HEK293 (cell line): ENCODE measurements around the gene MMP21.

Experiments
- CTCF ChIA-PET: fragments of 350-600 bp; formaldehyde crosslinking; extraction: SDS; loops from one replicate; lab custom pipeline; 2021; ENCODE audit warnings: antibody characterized with exemption; lab: Yijun Ruan, JAX
- POLR2A ChIA-PET: fragments of 300-600 bp; formaldehyde crosslinking; extraction: SDS; loops from one replicate; lab custom pipeline; 2020; ENCODE audit warnings: antibody characterized with exemption, inconsistent platforms; lab: Yijun Ruan, JAX
- H3K27ac ChIP-seq: fragments of 200-500 bp; sonication (Bioruptor generic); 2 replicates; pipeline ENCODE4 v1.5.1; 2014; ENCODE audit warnings: low read depth, low read length, control low read depth, inconsistent platforms; ENCODE audit errors: extremely low read depth
- H3K36me3 ChIP-seq, 2 experiments: fragments of 200-500 bp in 1 of 2; sonication (Bioruptor generic) in 1 of 2; 1 replicate in 1 of 2; 2 replicates in 1 of 2; pipeline ENCODE4 v1.5.1; 2014 to 2017; ENCODE audit warnings: inconsistent platforms in 2 of 2, low read length in 2 of 2; ENCODE audit not compliant: control insufficient read depth in 2 of 2, insufficient read depth in 1 of 2
- H3K4me1 ChIP-seq: fragments of 200-500 bp; sonication (Bioruptor generic); 2 replicates; pipeline ENCODE4 v1.5.1; 2014; ENCODE audit warnings: mild to moderate bottlenecking, low read length, inconsistent platforms; ENCODE audit not compliant: control insufficient read depth, insufficient read depth
- H3K4me3 ChIP-seq: 2 replicates; pipeline ENCODE4 v1.5.1; 2011; ENCODE audit warnings: low read depth, mild to moderate bottlenecking, control low read depth, low read length, moderate library complexity
- H3K9me3 ChIP-seq: fragments of 200-500 bp; sonication (Bioruptor generic); 2 replicates; pipeline ENCODE4 v1.5.1; 2014; ENCODE audit warnings: low read depth, low read length, inconsistent platforms; ENCODE audit not compliant: control insufficient read depth, insufficient read depth
- BCL11A ChIP-seq: fragments of 450-650 bp; formaldehyde crosslinking; IDR thresholded peaks from 2 replicates; pipeline ENCODE4 v1.5.1; 2016; ENCODE audit warnings: low read depth, missing biosample characterization, missing genetic modification characterization
- FEZF1 ChIP-seq: fragments of 450-650 bp; formaldehyde crosslinking; IDR thresholded peaks from 2 replicates; pipeline ENCODE4 v1.5.1; 2016; ENCODE audit warnings: missing biosample characterization, missing genetic modification characterization
- GFI1B ChIP-seq: fragments of 450-650 bp; formaldehyde crosslinking; IDR thresholded peaks from 2 replicates; pipeline ENCODE4 v1.5.1; 2016; ENCODE audit warnings: missing biosample characterization, missing genetic modification characterization
- GLI2 ChIP-seq: fragments of 450-650 bp; formaldehyde crosslinking; IDR thresholded peaks from 2 replicates; pipeline ENCODE4; 2017; ENCODE audit warnings: missing biosample characterization, missing genetic modification characterization, low read depth, borderline replicate concordance
- IKZF3 ChIP-seq: fragments of 450-650 bp; IDR thresholded peaks from 2 replicates; pipeline ENCODE4 v1.5.0; 2018; ENCODE audit warnings: missing biosample characterization, mild to moderate bottlenecking, missing genetic modification characterization, moderate library complexity
- OSR2 ChIP-seq: fragments of 450-650 bp; formaldehyde crosslinking; IDR thresholded peaks from 2 replicates; pipeline ENCODE4 v1.5.1; 2016; ENCODE audit warnings: missing biosample characterization, missing genetic modification characterization
- OVOL3 ChIP-seq: fragments of 450-650 bp; formaldehyde crosslinking; IDR thresholded peaks from 2 replicates; pipeline ENCODE4 v1.5.1; 2016; ENCODE audit warnings: missing biosample characterization, missing genetic modification characterization
- RBAK ChIP-seq: fragments of 450-650 bp; formaldehyde crosslinking; IDR thresholded peaks from 2 replicates; pipeline ENCODE4 v1.5.1; 2016; ENCODE audit warnings: missing biosample characterization, missing genetic modification characterization
- SCRT1 ChIP-seq: fragments of 450-650 bp; formaldehyde crosslinking; IDR thresholded peaks from 2 replicates; pipeline ENCODE4 v1.5.1; 2016; ENCODE audit warnings: missing biosample characterization, missing genetic modification characterization, borderline replicate concordance
- TCF7L2 ChIP-seq: IDR thresholded peaks from 2 replicates; pipeline ENCODE4 v1.6.1; 2011; ENCODE audit warnings: low read depth, mild to moderate bottlenecking, inconsistent platforms, low read length, moderate library complexity, borderline replicate concordance
- ZBTB17 ChIP-seq: fragments of 450-650 bp; formaldehyde crosslinking; IDR thresholded peaks from 2 replicates; pipeline ENCODE4 v1.5.1; 2016; ENCODE audit warnings: missing biosample characterization, missing genetic modification characterization
- ZNF133 ChIP-seq: fragments of 450-650 bp; formaldehyde crosslinking; IDR thresholded peaks from 2 replicates; pipeline ENCODE4 v1.5.1; 2016; ENCODE audit warnings: missing biosample characterization, missing genetic modification characterization
- ZNF214 ChIP-seq: fragments of 450-650 bp; formaldehyde crosslinking; IDR thresholded peaks from 2 replicates; pipeline ENCODE4 v1.5.1; 2017; ENCODE audit warnings: missing biosample characterization, mild to moderate bottlenecking, missing genetic modification characterization, borderline replicate concordance
- ZNF24 ChIP-seq: fragments of 450-650 bp; formaldehyde crosslinking; IDR thresholded peaks from 2 replicates; pipeline ENCODE4 v1.5.1; 2016; ENCODE audit warnings: missing biosample characterization, missing genetic modification characterization
- ZNF311 ChIP-seq: fragments of 450-650 bp; formaldehyde crosslinking; IDR thresholded peaks from 2 replicates; pipeline ENCODE4 v1.5.1; 2017; ENCODE audit warnings: missing biosample characterization, missing genetic modification characterization, borderline replicate concordance
- ZNF423 ChIP-seq: fragments of 450-650 bp; formaldehyde crosslinking; IDR thresholded peaks from 2 replicates; pipeline ENCODE4 v1.5.1; 2016; ENCODE audit warnings: missing biosample characterization, missing genetic modification characterization
- ZNF426 ChIP-seq: fragments of 450-650 bp; formaldehyde crosslinking; IDR thresholded peaks from 2 replicates; pipeline ENCODE4 v1.5.1; 2017; ENCODE audit warnings: missing biosample characterization, missing genetic modification characterization, mild to moderate bottlenecking, inconsistent platforms, moderate library complexity
- ZNF514 ChIP-seq: fragments of 450-650 bp; formaldehyde crosslinking; IDR thresholded peaks from 2 replicates; pipeline ENCODE4 v1.5.1; 2016; ENCODE audit warnings: missing biosample characterization, missing genetic modification characterization
- ZNF558 ChIP-seq: fragments of 450-650 bp; formaldehyde crosslinking; IDR thresholded peaks from 2 replicates; pipeline ENCODE4 v1.5.1; 2016; ENCODE audit warnings: missing biosample characterization, missing genetic modification characterization
- ZNF658 ChIP-seq: fragments of 450-650 bp; formaldehyde crosslinking; IDR thresholded peaks from 2 replicates; pipeline ENCODE4; 2016; ENCODE audit warnings: missing biosample characterization, missing genetic modification characterization
- ZNF843 ChIP-seq: fragments of 450-650 bp; formaldehyde crosslinking; IDR thresholded peaks from 2 replicates; pipeline ENCODE4 v1.5.1; 2016; ENCODE audit warnings: missing biosample characterization, missing genetic modification characterization
- ZXDB ChIP-seq: fragments of 450-650 bp; formaldehyde crosslinking; IDR thresholded peaks from 2 replicates; pipeline ENCODE4 v1.5.1; 2016; ENCODE audit warnings: missing biosample characterization, missing genetic modification characterization
- TF ChIP-seq, protein P1 (sequence below): fragments of 450-650 bp; formaldehyde crosslinking; IDR thresholded peaks from 2 replicates; pipeline ENCODE4 v1.5.1; 2016; ENCODE audit warnings: missing biosample characterization, missing genetic modification characterization
- TF ChIP-seq, protein P2 (sequence below): fragments of 450-650 bp; formaldehyde crosslinking; IDR thresholded peaks from 2 replicates; pipeline ENCODE4 v1.5.1; 2016; ENCODE audit warnings: missing biosample characterization, missing genetic modification characterization, low read depth
- TF ChIP-seq, protein P3 (sequence below): fragments of 450-650 bp; formaldehyde crosslinking; IDR thresholded peaks from 2 replicates; pipeline ENCODE4 v1.5.1; 2016; ENCODE audit warnings: missing biosample characterization, missing genetic modification characterization
- TF ChIP-seq, protein P4 (sequence below): fragments of 450-650 bp; formaldehyde crosslinking; IDR thresholded peaks from 2 replicates; pipeline ENCODE4 v1.5.1; 2016; ENCODE audit warnings: missing biosample characterization, missing genetic modification characterization
- TF ChIP-seq, protein P5 (sequence below): fragments of 450-650 bp; formaldehyde crosslinking; IDR thresholded peaks from 2 replicates; pipeline ENCODE4 v1.5.1; 2016; ENCODE audit warnings: missing biosample characterization, missing genetic modification characterization

MMP21 gene

DNA sequence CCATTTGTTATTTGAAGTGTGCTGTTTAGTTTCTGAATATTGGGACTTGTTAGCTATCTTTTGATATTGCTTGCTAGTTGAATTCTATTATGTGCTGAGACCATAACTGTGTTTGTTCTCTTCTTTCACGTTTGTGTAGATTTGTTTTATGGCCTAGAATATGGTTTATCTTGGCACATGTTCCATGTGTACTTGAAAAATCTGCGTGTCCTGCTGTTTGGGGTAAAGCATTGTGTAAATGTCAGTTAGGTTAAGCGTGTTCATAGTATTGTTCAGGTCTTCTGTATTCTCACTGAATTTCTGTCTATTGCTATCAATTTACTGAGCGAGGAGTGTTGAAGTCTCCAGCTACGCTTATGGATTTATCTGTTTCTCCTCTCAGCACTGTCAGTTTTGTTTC, 19.4 kb downstream of the MMP21 start:
- Histone ChIP-seq H3K4me1 (peaks cover 17% of the 10 kb centered on the region), H3K9me3 (no peaks in the 10 kb centered on the region), H3K4me3 (no peak overlapping the region), H3K36me3 (peaks cover 71 to 85% of the 10 kb centered on the region in 2 experiments), H3K27ac (no peak overlapping the region)
- CTCF ChIA-PET, result no interaction called here
- POLR2A ChIA-PET, result no interaction called here
- TF ChIP-seq, protein P1, sequence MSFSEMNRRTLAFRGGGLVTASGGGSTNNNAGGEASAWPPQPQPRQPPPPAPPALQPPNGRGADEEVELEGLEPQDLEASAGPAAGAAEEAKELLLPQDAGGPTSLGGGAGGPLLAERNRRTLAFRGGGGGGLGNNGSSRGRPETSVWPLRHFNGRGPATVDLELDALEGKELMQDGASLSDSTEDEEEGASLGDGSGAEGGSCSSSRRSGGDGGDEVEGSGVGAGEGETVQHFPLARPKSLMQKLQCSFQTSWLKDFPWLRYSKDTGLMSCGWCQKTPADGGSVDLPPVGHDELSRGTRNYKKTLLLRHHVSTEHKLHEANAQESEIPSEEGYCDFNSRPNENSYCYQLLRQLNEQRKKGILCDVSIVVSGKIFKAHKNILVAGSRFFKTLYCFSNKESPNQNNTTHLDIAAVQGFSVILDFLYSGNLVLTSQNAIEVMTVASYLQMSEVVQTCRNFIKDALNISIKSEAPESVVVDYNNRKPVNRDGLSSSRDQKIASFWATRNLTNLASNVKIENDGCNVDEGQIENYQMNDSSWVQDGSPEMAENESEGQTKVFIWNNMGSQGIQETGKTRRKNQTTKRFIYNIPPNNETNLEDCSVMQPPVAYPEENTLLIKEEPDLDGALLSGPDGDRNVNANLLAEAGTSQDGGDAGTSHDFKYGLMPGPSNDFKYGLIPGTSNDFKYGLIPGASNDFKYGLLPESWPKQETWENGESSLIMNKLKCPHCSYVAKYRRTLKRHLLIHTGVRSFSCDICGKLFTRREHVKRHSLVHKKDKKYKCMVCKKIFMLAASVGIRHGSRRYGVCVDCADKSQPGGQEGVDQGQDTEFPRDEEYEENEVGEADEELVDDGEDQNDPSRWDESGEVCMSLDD (tag by site-specific recombination), result no peak
- peak; percentile 60; the same call in 1 of the 2 replicates for TF ChIP-seq OSR2 (tag by site-specific recombination)
- TF ChIP-seq ZNF426 (tag by site-specific recombination), result no peak
- no peak for TF ChIP-seq ZNF214 (tag by site-specific recombination)
- no peak for TF ChIP-seq ZNF311 (tag by site-specific recombination)
- TF ChIP-seq TCF7L2, result no peak
- TF ChIP-seq ZXDB (tag by site-specific recombination), result peak; percentile 54
- TF ChIP-seq ZNF133 (tag by site-specific recombination), result no peak
- TF ChIP-seq ZNF658 (tag by site-specific recombination), result no peak
- TF ChIP-seq ZNF24 (tag by site-specific recombination), result no peak; the same call in 1 of the 2 replicates
- TF ChIP-seq ZNF514, result no peak
- 0 out of 2 replicates have a peak, but pooled peaks have one; percentile 16 for TF ChIP-seq ZBTB17 (tag by site-specific recombination)
- TF ChIP-seq RBAK, result no peak
- TF ChIP-seq, protein P2, sequence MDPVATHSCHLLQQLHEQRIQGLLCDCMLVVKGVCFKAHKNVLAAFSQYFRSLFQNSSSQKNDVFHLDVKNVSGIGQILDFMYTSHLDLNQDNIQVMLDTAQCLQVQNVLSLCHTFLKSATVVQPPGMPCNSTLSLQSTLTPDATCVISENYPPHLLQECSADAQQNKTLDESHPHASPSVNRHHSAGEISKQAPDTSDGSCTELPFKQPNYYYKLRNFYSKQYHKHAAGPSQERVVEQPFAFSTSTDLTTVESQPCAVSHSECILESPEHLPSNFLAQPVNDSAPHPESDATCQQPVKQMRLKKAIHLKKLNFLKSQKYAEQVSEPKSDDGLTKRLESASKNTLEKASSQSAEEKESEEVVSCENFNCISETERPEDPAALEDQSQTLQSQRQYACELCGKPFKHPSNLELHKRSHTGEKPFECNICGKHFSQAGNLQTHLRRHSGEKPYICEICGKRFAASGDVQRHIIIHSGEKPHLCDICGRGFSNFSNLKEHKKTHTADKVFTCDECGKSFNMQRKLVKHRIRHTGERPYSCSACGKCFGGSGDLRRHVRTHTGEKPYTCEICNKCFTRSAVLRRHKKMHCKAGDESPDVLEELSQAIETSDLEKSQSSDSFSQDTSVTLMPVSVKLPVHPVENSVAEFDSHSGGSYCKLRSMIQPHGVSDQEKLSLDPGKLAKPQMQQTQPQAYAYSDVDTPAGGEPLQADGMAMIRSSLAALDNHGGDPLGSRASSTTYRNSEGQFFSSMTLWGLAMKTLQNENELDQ (tag by site-specific recombination), result no peak
- TF ChIP-seq IKZF3, result no peak
- TF ChIP-seq BCL11A (tag by site-specific recombination), result peak; percentile 55; the same call in 1 of the 2 replicates
- TF ChIP-seq, protein P3, sequence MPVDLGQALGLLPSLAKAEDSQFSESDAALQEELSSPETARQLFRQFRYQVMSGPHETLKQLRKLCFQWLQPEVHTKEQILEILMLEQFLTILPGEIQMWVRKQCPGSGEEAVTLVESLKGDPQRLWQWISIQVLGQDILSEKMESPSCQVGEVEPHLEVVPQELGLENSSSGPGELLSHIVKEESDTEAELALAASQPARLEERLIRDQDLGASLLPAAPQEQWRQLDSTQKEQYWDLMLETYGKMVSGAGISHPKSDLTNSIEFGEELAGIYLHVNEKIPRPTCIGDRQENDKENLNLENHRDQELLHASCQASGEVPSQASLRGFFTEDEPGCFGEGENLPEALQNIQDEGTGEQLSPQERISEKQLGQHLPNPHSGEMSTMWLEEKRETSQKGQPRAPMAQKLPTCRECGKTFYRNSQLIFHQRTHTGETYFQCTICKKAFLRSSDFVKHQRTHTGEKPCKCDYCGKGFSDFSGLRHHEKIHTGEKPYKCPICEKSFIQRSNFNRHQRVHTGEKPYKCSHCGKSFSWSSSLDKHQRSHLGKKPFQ (tag by site-specific recombination), result peak; percentile 73
- 0 out of 2 replicates have a peak, but pooled peaks have one; percentile 65 for TF ChIP-seq OVOL3
- peak; percentile 85 for TF ChIP-seq FEZF1 (tag by site-specific recombination)
- TF ChIP-seq GFI1B (tag by site-specific recombination), result 0 out of 2 replicates have a peak, but pooled peaks have one; percentile 53
- TF ChIP-seq, protein P4, sequence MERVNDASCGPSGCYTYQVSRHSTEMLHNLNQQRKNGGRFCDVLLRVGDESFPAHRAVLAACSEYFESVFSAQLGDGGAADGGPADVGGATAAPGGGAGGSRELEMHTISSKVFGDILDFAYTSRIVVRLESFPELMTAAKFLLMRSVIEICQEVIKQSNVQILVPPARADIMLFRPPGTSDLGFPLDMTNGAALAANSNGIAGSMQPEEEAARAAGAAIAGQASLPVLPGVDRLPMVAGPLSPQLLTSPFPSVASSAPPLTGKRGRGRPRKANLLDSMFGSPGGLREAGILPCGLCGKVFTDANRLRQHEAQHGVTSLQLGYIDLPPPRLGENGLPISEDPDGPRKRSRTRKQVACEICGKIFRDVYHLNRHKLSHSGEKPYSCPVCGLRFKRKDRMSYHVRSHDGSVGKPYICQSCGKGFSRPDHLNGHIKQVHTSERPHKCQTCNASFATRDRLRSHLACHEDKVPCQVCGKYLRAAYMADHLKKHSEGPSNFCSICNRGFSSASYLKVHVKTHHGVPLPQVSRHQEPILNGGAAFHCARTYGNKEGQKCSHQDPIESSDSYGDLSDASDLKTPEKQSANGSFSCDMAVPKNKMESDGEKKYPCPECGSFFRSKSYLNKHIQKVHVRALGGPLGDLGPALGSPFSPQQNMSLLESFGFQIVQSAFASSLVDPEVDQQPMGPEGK (tag by site-specific recombination), result no peak
- no peak for TF ChIP-seq ZNF558 (tag by site-specific recombination)
- peak; percentile 87 for TF ChIP-seq ZNF843
- TF ChIP-seq, protein P5, sequence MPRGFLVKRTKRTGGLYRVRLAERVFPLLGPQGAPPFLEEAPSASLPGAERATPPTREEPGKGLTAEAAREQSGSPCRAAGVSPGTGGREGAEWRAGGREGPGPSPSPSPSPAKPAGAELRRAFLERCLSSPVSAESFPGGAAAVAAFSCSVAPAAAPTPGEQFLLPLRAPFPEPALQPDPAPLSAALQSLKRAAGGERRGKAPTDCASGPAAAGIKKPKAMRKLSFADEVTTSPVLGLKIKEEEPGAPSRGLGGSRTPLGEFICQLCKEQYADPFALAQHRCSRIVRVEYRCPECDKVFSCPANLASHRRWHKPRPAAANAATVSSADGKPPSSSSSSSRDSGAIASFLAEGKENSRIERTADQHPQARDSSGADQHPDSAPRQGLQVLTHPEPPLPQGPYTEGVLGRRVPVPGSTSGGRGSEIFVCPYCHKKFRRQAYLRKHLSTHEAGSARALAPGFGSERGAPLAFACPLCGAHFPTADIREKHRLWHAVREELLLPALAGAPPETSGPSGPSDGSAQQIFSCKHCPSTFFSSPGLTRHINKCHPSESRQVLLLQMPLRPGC (tag by site-specific recombination), result no peak
- no peak for TF ChIP-seq GLI2 (tag by site-specific recombination)
- TF ChIP-seq SCRT1 (tag by site-specific recombination), result 0 out of 2 replicates have a peak, but pooled peaks have one; percentile 12
- TF ChIP-seq ZNF423 (tag by site-specific recombination), result no peak
